Brain microvascular endothelial cell (primary cell): ENCODE measurements around the gene UBE3B.

Experiments used
- DNase-seq: peaks from one replicate; pipeline ENCODE4 v3.0.0-alpha.2; 2020
- H3K27ac ChIP-seq: fragments of 250-450 bp; sonication (Bioruptor Pico); 2 replicates; pipeline ENCODE4 v1.5.1; 2020; ENCODE audit warnings: mild to moderate bottlenecking, moderate library complexity
- H3K27me3 ChIP-seq: fragments of 250-450 bp; sonication (Bioruptor Pico); replicated peaks from 2 replicates; pipeline ENCODE4 v1.5.1; 2020; ENCODE audit warnings: mild to moderate bottlenecking
- H3K36me3 ChIP-seq: fragments of 250-450 bp; sonication (Bioruptor Pico); replicated peaks from 2 replicates; pipeline ENCODE4 v1.5.1; 2020; ENCODE audit warnings: mild to moderate bottlenecking
- H3K4me3 ChIP-seq: 2 replicates; pipeline ENCODE4 v1.5.1; 2011; ENCODE audit warnings: low read depth, mild to moderate bottlenecking, control low read depth, low read length, moderate library complexity
- in situ Hi-C: cut with HindIII; loops from 2 replicates; pipeline ENCODE4 v1.10.0; 2017; ENCODE audit warnings: low sequenced_read_pairs, low pct_ligation_motif_present
- TF ChIP-seq, protein P1 (sequence below): IDR thresholded peaks from 2 replicates; pipeline ENCODE4 v1.5.1; 2011; ENCODE audit warnings: low read depth, mild to moderate bottlenecking, moderate library complexity, low read length, control low read depth, inconsistent platforms; ENCODE audit errors: missing control alignments

The UBE3B gene

DNA sequence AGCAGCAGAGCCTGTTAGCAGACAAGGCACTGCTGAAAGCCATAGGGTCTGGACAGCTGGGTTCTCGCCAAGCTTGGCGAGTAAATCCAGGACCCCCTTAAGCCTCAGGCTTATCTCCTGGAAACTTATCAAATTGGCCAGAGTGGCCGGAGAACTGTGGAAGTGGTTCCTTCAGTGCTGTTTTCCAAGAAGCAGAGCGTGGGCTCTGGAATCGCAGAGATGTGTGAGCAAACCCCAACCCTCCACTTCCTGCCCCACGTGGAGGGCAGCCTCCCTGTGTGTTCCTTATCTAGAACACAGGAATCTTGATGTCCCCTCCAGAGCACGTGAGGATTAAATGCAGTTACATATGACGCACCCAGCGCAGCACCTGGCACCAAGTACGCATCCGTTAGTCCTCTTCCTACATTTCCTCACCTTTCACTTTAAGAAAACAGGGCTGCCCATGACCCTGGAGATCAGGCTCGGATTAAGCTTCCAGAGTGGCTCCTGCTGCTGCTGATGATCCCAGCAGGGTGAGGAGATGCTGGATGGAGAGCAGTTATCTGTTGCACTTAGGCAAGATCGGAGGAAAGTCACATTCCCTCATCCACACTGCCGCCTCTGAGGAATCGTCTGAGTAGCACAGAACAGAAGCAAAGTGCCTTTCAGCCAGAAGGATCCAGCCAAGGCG is 60.9 kb downstream of the UBE3B start:
- in situ Hi-C loops, result no loop called here
- no peaks in the 10 kb centered on the region for H3K36me3 ChIP-seq
- H3K27ac ChIP-seq, result no peak overlapping the region
- no peak overlapping the region for H3K4me3 ChIP-seq
- H3K27me3 ChIP-seq, result no peaks in the 10 kb centered on the region
- no peak for DNase-seq
- TF ChIP-seq, protein P1, sequence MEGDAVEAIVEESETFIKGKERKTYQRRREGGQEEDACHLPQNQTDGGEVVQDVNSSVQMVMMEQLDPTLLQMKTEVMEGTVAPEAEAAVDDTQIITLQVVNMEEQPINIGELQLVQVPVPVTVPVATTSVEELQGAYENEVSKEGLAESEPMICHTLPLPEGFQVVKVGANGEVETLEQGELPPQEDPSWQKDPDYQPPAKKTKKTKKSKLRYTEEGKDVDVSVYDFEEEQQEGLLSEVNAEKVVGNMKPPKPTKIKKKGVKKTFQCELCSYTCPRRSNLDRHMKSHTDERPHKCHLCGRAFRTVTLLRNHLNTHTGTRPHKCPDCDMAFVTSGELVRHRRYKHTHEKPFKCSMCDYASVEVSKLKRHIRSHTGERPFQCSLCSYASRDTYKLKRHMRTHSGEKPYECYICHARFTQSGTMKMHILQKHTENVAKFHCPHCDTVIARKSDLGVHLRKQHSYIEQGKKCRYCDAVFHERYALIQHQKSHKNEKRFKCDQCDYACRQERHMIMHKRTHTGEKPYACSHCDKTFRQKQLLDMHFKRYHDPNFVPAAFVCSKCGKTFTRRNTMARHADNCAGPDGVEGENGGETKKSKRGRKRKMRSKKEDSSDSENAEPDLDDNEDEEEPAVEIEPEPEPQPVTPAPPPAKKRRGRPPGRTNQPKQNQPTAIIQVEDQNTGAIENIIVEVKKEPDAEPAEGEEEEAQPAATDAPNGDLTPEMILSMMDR, result no peak

DNA sequence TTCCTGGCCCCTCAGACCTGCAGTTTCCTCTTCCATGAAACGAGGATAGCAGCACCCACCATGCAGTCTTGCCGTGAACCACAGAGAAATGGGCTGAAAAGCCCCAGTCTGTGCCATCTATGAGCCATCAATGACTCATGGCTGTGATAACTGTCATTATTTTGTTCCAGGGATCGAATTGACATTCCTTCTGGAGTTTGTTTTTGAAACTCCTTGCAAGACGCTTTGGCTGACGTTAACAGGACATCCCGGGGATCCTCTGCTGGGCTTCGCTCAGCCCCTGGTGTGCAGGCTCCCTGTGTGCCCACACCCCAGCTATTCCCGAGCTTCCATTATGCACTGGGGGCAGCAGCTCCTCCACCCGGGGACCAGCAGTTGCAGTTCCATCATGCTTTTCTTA is 62.1 kb downstream of the UBE3B start:
- in situ Hi-C loops, result no loop called here
- DNase-seq, result peak; percentile 40
- Histone ChIP-seq H3K4me3 (no peak overlapping the region), H3K27ac (no peak overlapping the region), H3K36me3 (no peaks in the 10 kb centered on the region), H3K27me3 (no peaks in the 10 kb centered on the region)
- TF ChIP-seq, protein P1, result no peak

DNA sequence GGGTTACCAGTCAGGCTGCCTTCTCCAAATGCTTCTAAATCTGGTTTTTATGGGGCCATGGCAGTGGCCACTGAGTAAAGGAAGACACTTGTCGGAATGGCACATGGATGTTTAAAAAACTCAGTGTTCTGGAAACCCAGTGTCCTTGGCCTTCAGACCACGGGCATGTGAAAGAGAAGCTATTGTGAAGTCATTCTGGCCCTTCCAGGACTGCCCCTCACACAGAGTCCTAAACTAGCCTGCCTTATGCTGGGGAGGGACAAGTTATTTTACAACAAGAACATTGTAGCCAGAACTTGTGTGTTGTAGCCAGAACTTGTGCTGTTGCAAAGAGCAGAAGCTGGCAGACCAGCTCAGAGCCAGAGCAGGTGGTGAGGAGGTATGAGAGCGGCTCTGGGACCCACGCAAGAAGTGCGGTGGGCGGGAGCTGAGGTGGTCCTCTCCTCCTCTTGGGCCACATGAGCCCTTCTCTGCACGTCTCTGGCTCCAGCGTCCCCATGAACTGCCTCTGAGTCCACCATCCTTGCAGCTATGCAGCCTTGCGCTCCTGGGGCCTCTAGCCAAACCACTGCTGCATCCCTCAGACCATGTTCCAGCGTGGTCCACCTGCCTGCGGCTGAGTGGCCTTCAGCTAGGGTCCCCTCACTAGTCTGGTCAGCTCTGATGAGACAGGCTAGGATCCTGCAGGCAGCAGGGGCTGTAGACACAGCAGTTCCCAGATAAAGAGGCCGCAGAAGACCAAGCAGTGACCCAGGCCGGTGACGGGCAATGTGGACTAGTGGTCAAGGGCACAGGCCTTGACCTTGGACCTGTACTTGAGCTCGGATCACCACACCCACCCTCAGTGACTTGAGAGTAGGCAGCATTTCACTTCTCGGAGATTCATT is 63.3 kb downstream of the UBE3B start:
- TF ChIP-seq, protein P1, result no peak
- Histone ChIP-seq H3K36me3 (no peaks in the 10 kb centered on the region), H3K27me3 (no peaks in the 10 kb centered on the region), H3K27ac (no peak overlapping the region), H3K4me3 (no peak overlapping the region)
- no peak for DNase-seq
- in situ Hi-C loops, result no loop called here

DNA sequence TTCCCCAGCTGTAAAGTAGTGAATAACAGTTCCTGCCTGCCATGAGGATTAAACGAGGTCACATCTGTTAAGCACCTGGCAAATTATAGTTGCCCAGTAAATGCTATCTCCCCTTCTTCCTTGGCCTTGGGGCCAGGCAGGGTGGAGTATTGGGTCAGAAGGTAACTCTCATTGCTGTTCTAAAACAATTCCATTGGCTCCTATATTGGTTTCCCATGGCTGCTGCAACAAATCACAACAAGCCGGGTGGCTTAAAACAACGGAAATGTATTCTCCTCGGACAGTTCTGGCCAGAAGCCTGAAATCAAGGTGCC is 63.9 kb downstream of the UBE3B start:
- TF ChIP-seq, protein P1, result no peak
- DNase-seq, result no peak
- Histone ChIP-seq H3K4me3 (no peak overlapping the region), H3K27me3 (no peaks in the 10 kb centered on the region), H3K36me3 (no peaks in the 10 kb centered on the region), H3K27ac (no peak overlapping the region)
- in situ Hi-C loops, result no loop called here

DNA sequence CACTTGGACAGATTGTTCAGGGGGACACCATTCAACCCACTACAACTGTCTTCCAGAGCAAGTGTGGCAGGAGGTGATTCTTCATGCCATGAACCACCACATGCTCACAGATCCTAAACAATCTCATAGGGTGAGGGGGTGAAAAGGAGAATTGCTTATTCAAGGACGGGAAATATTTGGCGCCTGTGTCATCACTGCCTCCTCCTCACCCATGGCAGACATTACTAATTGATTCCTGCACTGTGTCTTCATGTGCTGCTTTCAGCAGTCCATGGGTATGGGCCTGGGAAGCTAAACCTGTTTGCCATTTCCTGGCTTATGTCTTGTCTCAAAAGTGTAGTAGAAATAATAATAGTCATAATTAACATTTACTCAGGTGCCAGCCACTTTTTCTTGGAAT is 64.6 kb downstream of the UBE3B start:
- TF ChIP-seq, protein P1, result no peak
- Histone ChIP-seq H3K27me3 (no peaks in the 10 kb centered on the region), H3K27ac (no peak overlapping the region), H3K4me3 (no peak overlapping the region), H3K36me3 (no peaks in the 10 kb centered on the region)
- in situ Hi-C loops, result no loop called here
- peak; percentile 64 for DNase-seq
